H1 (cell line): ENCODE data around the gene ARHGAP24. TPM values are rescaled to one million over a fixed set of nuclear protein-coding genes. Genes with fewer than 3 reads are reported as not detected.

Experiments used
- CTCF ChIA-PET: fragments of 300-600 bp; sonication (Branson Sonifier 250); formaldehyde crosslinking; loops from one replicate; lab custom pipeline; 2021; ENCODE audit not compliant: partially characterized antibody; lab: Charles Lee
- POLR2A ChIA-PET: fragments of 300-600 bp; sonication (Branson Sonifier 250); formaldehyde crosslinking; loops from one replicate; lab custom pipeline; 2021; ENCODE audit warnings: inconsistent platforms; ENCODE audit not compliant: partially characterized antibody; lab: Charles Lee
- DNase-seq, 2 experiments: peaks; one replicate each; pipeline versions ENCODE4 v3.0.0 to v3.0.0-alpha.2; 2010 to 2022; ENCODE audit warnings: low spot score in 2 of 2, low read depth in 1 of 2, mixed read lengths in 1 of 2
- FAIRE-seq: peaks from 2 replicates; lab custom pipeline; 2011; peaks lifted over from hg19 to GRCh38; lab: Jason Lieb, UNC
- H2AFZ ChIP-seq: 2 replicates; pipeline ENCODE4 v1.8.1; 2012; ENCODE audit warnings: low read length, inconsistent platforms
- H2AK5ac ChIP-seq: 2 replicates; pipeline ENCODE4 v1.6.1; 2013; ENCODE audit warnings: low read depth, low read length
- H2BK120ac ChIP-seq: replicated peaks from 2 replicates; pipeline ENCODE3; 2013; ENCODE audit warnings: low read depth, low read length, inconsistent platforms
- H2BK12ac ChIP-seq: 2 replicates; pipeline ENCODE4 v1.6.1; 2013; ENCODE audit warnings: low read depth, low read length
- H2BK15ac ChIP-seq: 2 replicates; pipeline ENCODE4 v1.6.1; 2013; ENCODE audit warnings: low read length
- H2BK20ac ChIP-seq: 2 replicates; pipeline ENCODE4 v1.6.1; 2013; ENCODE audit warnings: low read length
- H2BK5ac ChIP-seq: 2 replicates; pipeline ENCODE4 v1.6.1; 2013; ENCODE audit warnings: low read depth, low read length
- H3K14ac ChIP-seq: 2 replicates; pipeline ENCODE4 v1.6.1; 2013; ENCODE audit warnings: inconsistent platforms; ENCODE audit not compliant: insufficient read length
- H3K18ac ChIP-seq: 2 replicates; pipeline ENCODE4 v1.6.1; 2013; ENCODE audit warnings: low read length; ENCODE audit errors: extremely low read depth
- H3K23ac ChIP-seq: 2 replicates; pipeline ENCODE4 v1.6.1; 2013; ENCODE audit warnings: inconsistent platforms; ENCODE audit not compliant: insufficient read length
- H3K23me2 ChIP-seq: 2 replicates; pipeline ENCODE4 v1.6.1; 2013; ENCODE audit warnings: low read depth, low read length
- H3K27ac ChIP-seq: 2 replicates; pipeline ENCODE4 v1.6.1; 2011; ENCODE audit warnings: low read depth, low read length, inconsistent platforms
- H3K27me3 ChIP-seq, 4 experiments: replicated peaks in 1 of 4; 1 replicate in 1 of 4; 2 replicates in 3 of 4; pipeline versions ENCODE4 v1.6.1 to v1.8.1; 2011 to 2013; ENCODE audit warnings: low read length in 3 of 4, mild to moderate bottlenecking in 3 of 4, inconsistent platforms in 2 of 4, mixed read lengths in 2 of 4, moderate library complexity in 1 of 4; ENCODE audit not compliant: control insufficient read depth in 3 of 4, insufficient read depth in 3 of 4; ENCODE audit errors: extremely low read depth in 1 of 4
- H3K36me3 ChIP-seq, 4 experiments: 2 replicates each; pipeline versions ENCODE4 v1.6.1 to v1.8.1; 2011 to 2013; ENCODE audit warnings: mild to moderate bottlenecking in 4 of 4, low read length in 3 of 4, moderate library complexity in 2 of 4, control low read depth in 1 of 4, inconsistent platforms in 1 of 4; ENCODE audit not compliant: insufficient read depth in 4 of 4, control insufficient read depth in 2 of 4
- H3K4ac ChIP-seq: replicated peaks from 2 replicates; pipeline ENCODE3; 2013; ENCODE audit warnings: low read length, low read depth, mixed read lengths, inconsistent platforms; ENCODE audit not compliant: insufficient read length
- H3K4me1 ChIP-seq, 4 experiments: replicated peaks in 1 of 4; 1 replicate in 1 of 4; 2 replicates in 3 of 4; pipeline versions ENCODE4 v1.6.1 to v1.8.1; 2011 to 2013; ENCODE audit warnings: low read length in 3 of 4, inconsistent platforms in 2 of 4, mixed read lengths in 1 of 4; ENCODE audit not compliant: insufficient read depth in 4 of 4, control insufficient read depth in 3 of 4
- H3K4me2 ChIP-seq, 2 experiments: 2 replicates each; pipeline versions ENCODE4 v1.6.1 to v1.8.1; 2011 to 2013; ENCODE audit warnings: low read depth in 2 of 2, low read length in 2 of 2, control low read depth in 1 of 2, inconsistent platforms in 1 of 2, mild to moderate bottlenecking in 1 of 2; ENCODE audit not compliant: insufficient read depth in 1 of 2
- H3K4me3 ChIP-seq, 4 experiments: fragments of 200-600, 300-600 bp in 1 of 4; sonication (generic), shearing (Covaris generic), sonication (Bioruptor Twin) in 1 of 4; 2 replicates each; pipeline versions ENCODE4 v1.5.1 to v1.8.1; 2011 to 2016; ENCODE audit warnings: low read length in 4 of 4, low read depth in 3 of 4, control low read depth in 2 of 4, inconsistent platforms in 2 of 4, mild to moderate bottlenecking in 2 of 4, mixed read lengths in 1 of 4, moderate library complexity in 1 of 4; ENCODE audit not compliant: insufficient read depth in 2 of 4; ENCODE audit errors: extremely low read depth in 1 of 4
- H3K56ac ChIP-seq: replicated peaks from 2 replicates; pipeline ENCODE3; 2013; ENCODE audit warnings: low read depth, mild to moderate bottlenecking, mixed read lengths, low read length, inconsistent platforms; ENCODE audit not compliant: insufficient read length
- H3K79me1 ChIP-seq: 2 replicates; pipeline ENCODE4 v1.6.1; 2013; ENCODE audit warnings: low read depth, low read length, control low read depth
- H3K79me2 ChIP-seq, 2 experiments: 2 replicates each; pipeline versions ENCODE4 v1.6.1 to v1.8.1; 2012 to 2013; ENCODE audit warnings: low read length in 2 of 2, mild to moderate bottlenecking in 2 of 2, inconsistent platforms in 1 of 2; ENCODE audit not compliant: insufficient read depth in 2 of 2, control insufficient read depth in 1 of 2
- H3K9ac ChIP-seq, 4 experiments: replicated peaks in 1 of 4; 1 replicate in 1 of 4; 2 replicates in 3 of 4; pipeline versions ENCODE4 v1.6.1 to v1.8.1; 2011 to 2013; ENCODE audit warnings: low read depth in 3 of 4, low read length in 3 of 4, control low read depth in 2 of 4, mild to moderate bottlenecking in 2 of 4, moderate library complexity in 2 of 4, inconsistent platforms in 1 of 4; ENCODE audit errors: extremely low read depth in 1 of 4
- H3K9me3 ChIP-seq, 2 experiments: 2 replicates each; pipeline versions ENCODE4 v1.6.1 to v1.8.1; 2012 to 2013; ENCODE audit warnings: mild to moderate bottlenecking in 2 of 2, moderate library complexity in 2 of 2, control low read depth in 1 of 2, inconsistent platforms in 1 of 2, low read depth in 1 of 2, low read length in 1 of 2, mixed read lengths in 1 of 2; ENCODE audit not compliant: insufficient read depth in 2 of 2
- H4K20me1 ChIP-seq, 2 experiments: replicated peaks in 1 of 2; 2 replicates each; pipeline versions ENCODE3 to v1.8.1; 2011 to 2013; ENCODE audit warnings: inconsistent platforms in 2 of 2, low read length in 2 of 2, mild to moderate bottlenecking in 1 of 2; ENCODE audit not compliant: insufficient read depth in 2 of 2, control insufficient read depth in 1 of 2
- H4K5ac ChIP-seq: 2 replicates; pipeline ENCODE4 v1.6.1; 2013; ENCODE audit warnings: low read length, low read depth, mixed read lengths, inconsistent platforms; ENCODE audit not compliant: insufficient read length
- H4K8ac ChIP-seq: 2 replicates; pipeline ENCODE4 v1.8.0; 2013; ENCODE audit warnings: mild to moderate bottlenecking, moderate library complexity, low read length, inconsistent platforms; ENCODE audit not compliant: insufficient read depth; ENCODE audit errors: extremely low read depth
- H4K91ac ChIP-seq: replicated peaks from 2 replicates; pipeline ENCODE3; 2013; ENCODE audit warnings: low read length, mixed read lengths, inconsistent platforms; ENCODE audit not compliant: insufficient read length
- CBX8 ChIP-seq: fragments of 300-800, 300-1000 bp; sonication (generic); IDR thresholded peaks from 2 replicates; pipeline ENCODE4 v1.7.1; 2016; ENCODE audit warnings: low read depth, low read length, borderline replicate concordance
- CREB1 ChIP-seq: IDR thresholded peaks from 2 replicates; pipeline ENCODE4 v1.6.1; 2012; ENCODE audit warnings: inconsistent platforms
- GABPA ChIP-seq: IDR thresholded peaks from 2 replicates; pipeline ENCODE4 v1.6.1; 2011; ENCODE audit warnings: mild to moderate bottlenecking, low read length, moderate library complexity, borderline replicate concordance; ENCODE audit not compliant: insufficient read depth
- POLR2A ChIP-seq, 2 experiments: IDR thresholded peaks; 1 replicate in 1 of 2; 2 replicates in 1 of 2; pipeline ENCODE4 v1.6.1; 2011; ENCODE audit warnings: low read depth in 2 of 2, low read length in 2 of 2, mild to moderate bottlenecking in 2 of 2; ENCODE audit errors: control extremely low read depth in 1 of 2
- RBBP5 ChIP-seq: IDR thresholded peaks from 2 replicates; pipeline ENCODE4 v1.7.1; 2012; ENCODE audit warnings: low read depth, mild to moderate bottlenecking, inconsistent platforms, low read length, moderate library complexity, borderline replicate concordance
- RFX5 ChIP-seq: IDR thresholded peaks from 2 replicates; pipeline ENCODE4 v1.6.1; 2011; ENCODE audit warnings: low read depth, low read length, improper control_type of control experiment, borderline replicate concordance
- SP2 ChIP-seq: IDR thresholded peaks from 2 replicates; pipeline ENCODE4 v1.6.1; 2012; ENCODE audit warnings: mild to moderate bottlenecking, low read length, inconsistent platforms
- TEAD4 ChIP-seq: IDR thresholded peaks from 2 replicates; pipeline ENCODE4 v1.6.1; 2012; ENCODE audit warnings: low read depth, low read length, inconsistent platforms, mixed read lengths
- ZNF274 ChIP-seq: IDR thresholded peaks from 2 replicates; pipeline ENCODE4 v1.7.0; 2012; ENCODE audit warnings: low read length, borderline replicate concordance; ENCODE audit errors: extremely low read depth
- polyA plus RNA-seq, 7 experiments: library from polyadenylated mRNA; depleted of rRNA in 3 of 7; stranded (reverse) in 5 of 7; unstranded in 2 of 7; fragments of >200 nt in 5 of 7; fragments of 200-250 nt in 2 of 7; gene quantifications; 1 replicate in 5 of 7; 2 replicates in 1 of 7; 4 replicates in 1 of 7; pipeline versions ENCODE4 v1.2.1 to v1.2.3, GENCODE V29; 2011 to 2013; ENCODE audit warnings: missing spikeins in 2 of 7, mixed read lengths in 2 of 7
- total RNA-seq: library from RNA; stranded (reverse); fragmentation: NEBNext Ultra II Directional; extraction: Animal tissue kit (Norgen Biotek cat#: 25700); gene quantifications from 2 replicates; pipeline ENCODE4 v1.2.1, GENCODE V29; 2021
- TF ChIP-seq, protein P1 (sequence below): IDR thresholded peaks from 2 replicates; pipeline ENCODE4 v1.6.1; 2011; ENCODE audit warnings: low read length, improper control_type of control experiment

The ARHGAP24 gene
- total and polyA plus RNA-seq, 2 of the 8 experiments (the other 6 are each of a cell fraction or from before 2014, with no cell fraction given): 0.08 to 0.50 TPM

DNA sequence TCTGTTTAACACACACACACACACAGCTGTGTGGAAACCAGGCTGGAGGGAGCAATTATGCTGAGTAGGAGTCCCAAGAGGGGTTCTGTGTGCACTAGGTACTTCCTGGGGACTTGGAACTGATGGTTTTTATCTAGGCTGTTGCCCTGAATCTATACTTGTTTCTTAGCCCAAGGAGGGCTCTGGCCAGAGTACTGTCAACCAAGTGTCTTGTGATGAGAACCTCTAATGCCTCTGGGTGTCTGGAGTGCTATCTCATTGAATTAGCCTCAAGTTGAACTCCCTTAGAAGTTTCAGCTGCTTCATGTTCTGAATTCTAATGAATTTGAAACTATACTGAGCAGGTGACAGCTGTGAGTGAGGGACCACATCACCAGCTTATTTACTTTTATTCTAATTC is 16.6 kb downstream of the ARHGAP24 start:
- no peaks in the 10 kb centered on the region for H3K27me3 ChIP-seq
- peaks cover 0 to 6% (median 0%) of the 10 kb centered on the region in 4 experiments; a peak in 1 of 7 replicates for H3K4me1 ChIP-seq
- H2BK5ac ChIP-seq: no peak overlapping the region
- FAIRE-seq (no peak), DNase-seq (no peak)
- H4K5ac ChIP-seq: no peak overlapping the region
- no peak overlapping the region for H3K18ac ChIP-seq
- no peak overlapping the region for H4K8ac ChIP-seq
- no peak overlapping the region for H3K14ac ChIP-seq
- H3K79me1 ChIP-seq: no peaks in the 10 kb centered on the region
- H3K4ac ChIP-seq: no peak overlapping the region
- H2AFZ ChIP-seq: 0 out of 2 replicates have a peak overlapping the region, but pooled peaks have one; percentile 1
- no peak overlapping the region for H3K23ac ChIP-seq
- no peak overlapping the region for H4K91ac ChIP-seq
- no peak overlapping the region for H2AK5ac ChIP-seq
- no peaks in the 10 kb centered on the region for H4K20me1 ChIP-seq
- no peaks in the 10 kb centered on the region for H3K9me3 ChIP-seq
- ChIA-PET POLR2A (no interaction called here), CTCF (no interaction called here)
- H2BK20ac ChIP-seq: no peak overlapping the region
- no peak for TF ChIP-seq ZNF274
- no peak for TF ChIP-seq TEAD4
- TF ChIP-seq POLR2A (IDR thresholded peaks at IDR 0.05; ENCODE audit: control extremely low read depth in 1 of 2, low read depth in 2 of 2, low read length in 2 of 2): no peak
- TF ChIP-seq RBBP5: no peak
- no peak for TF ChIP-seq CREB1
- TF ChIP-seq GABPA: no peak
- TF ChIP-seq, protein P1, sequence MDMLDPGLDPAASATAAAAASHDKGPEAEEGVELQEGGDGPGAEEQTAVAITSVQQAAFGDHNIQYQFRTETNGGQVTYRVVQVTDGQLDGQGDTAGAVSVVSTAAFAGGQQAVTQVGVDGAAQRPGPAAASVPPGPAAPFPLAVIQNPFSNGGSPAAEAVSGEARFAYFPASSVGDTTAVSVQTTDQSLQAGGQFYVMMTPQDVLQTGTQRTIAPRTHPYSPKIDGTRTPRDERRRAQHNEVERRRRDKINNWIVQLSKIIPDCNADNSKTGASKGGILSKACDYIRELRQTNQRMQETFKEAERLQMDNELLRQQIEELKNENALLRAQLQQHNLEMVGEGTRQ: no peak
- TF ChIP-seq SP2: no peak
- TF ChIP-seq CBX8: no peak
- no peak for TF ChIP-seq RFX5
- no peak overlapping the region for H2BK120ac ChIP-seq
- no peak overlapping the region for H2BK12ac ChIP-seq
- H3K4me3 ChIP-seq: no peak overlapping the region
- H3K56ac ChIP-seq: no peak overlapping the region
- no peak overlapping the region for H3K4me2 ChIP-seq
- H3K23me2 ChIP-seq: no peaks in the 10 kb centered on the region; the same call in 1 of the 2 replicates
- no peak overlapping the region for H3K27ac ChIP-seq
- no peak overlapping the region for H3K9ac ChIP-seq
- H3K79me2 ChIP-seq: no peaks in the 10 kb centered on the region
- no peaks in the 10 kb centered on the region for H3K36me3 ChIP-seq
- H2BK15ac ChIP-seq: no peak overlapping the region
